GM12801 (cell line): ENCODE results near the gene NFATC2.

Experiments used
- CTCF ChIP-seq: IDR thresholded peaks from one replicate; pipeline ENCODE4 v1.5.1; 2011; ENCODE audit warnings: control low read depth; ENCODE audit not compliant: insufficient read length; ENCODE audit errors: extremely low read depth

Gene NFATC2

GRCh38 chr20:51397137-51397536 lies 145.4 kb downstream of the NFATC2 start:
- no peak for TF ChIP-seq CTCF

- TF ChIP-seq CTCF = no peak
Observed at GRCh38 chr20:51396365-51396909, 146.1 kb downstream of the NFATC2 start.

GRCh38 chr20:51394706-51395105 lies 147.8 kb downstream of the NFATC2 start:
- no peak for TF ChIP-seq CTCF

- no peak for TF ChIP-seq CTCF
Observed at GRCh38 chr20:51393571-51393970, 148.9 kb downstream of the NFATC2 start.

GRCh38 chr20:51392614-51393186 lies 149.8 kb downstream of the NFATC2 start:
- TF ChIP-seq CTCF = no peak

- no peak for TF ChIP-seq CTCF
Observed at GRCh38 chr20:51391926-51392325, 150.6 kb downstream of the NFATC2 start.

- no peak for TF ChIP-seq CTCF
Observed at GRCh38 chr20:51389543-51390264, 152.8 kb downstream of the NFATC2 start.
